Fibroblast of lung (primary cell): Measurements from ENCODE around the gene BCL6. TPM values are rescaled to one million over a fixed set of nuclear protein-coding genes. Genes with fewer than 3 reads are reported as not detected.

ENCODE experiments used
- DNase-seq, 2 donors: peaks; one replicate each; pipeline versions ENCODE4 v3.0.0 to v3.0.0-alpha.2; 2010; ENCODE audit warnings: low read depth in 2 of 2
- H2AFZ ChIP-seq: 2 replicates; pipeline ENCODE4 v1.5.1; 2012; ENCODE audit warnings: low read length, control low read depth, inconsistent platforms
- H3K27ac ChIP-seq: 2 replicates; pipeline ENCODE4 v1.5.1; 2011; ENCODE audit warnings: low read length, control low read depth; ENCODE audit not compliant: insufficient read depth
- H3K27me3 ChIP-seq: 2 replicates; pipeline ENCODE4 v1.5.1; 2011; ENCODE audit warnings: mild to moderate bottlenecking, low read length; ENCODE audit not compliant: control insufficient read depth, insufficient read depth
- H3K36me3 ChIP-seq: 2 replicates; pipeline ENCODE4 v1.5.1; 2011; ENCODE audit warnings: low read length; ENCODE audit not compliant: control insufficient read depth, insufficient read depth
- H3K4me1 ChIP-seq: 2 replicates; pipeline ENCODE4 v1.5.1; 2011; ENCODE audit warnings: low read length; ENCODE audit not compliant: control insufficient read depth, insufficient read depth; ENCODE audit errors: extremely low read depth
- H3K4me2 ChIP-seq: 2 replicates; pipeline ENCODE4 v1.5.1; 2011; ENCODE audit warnings: low read length, control low read depth; ENCODE audit not compliant: insufficient read depth; ENCODE audit errors: extremely low read depth
- H3K4me3 ChIP-seq, 4 experiments: fragments of 200-600 bp in 1 of 4; sonication (generic) in 1 of 4; replicated peaks in 1 of 4; 2 replicates each; pipeline ENCODE4 v1.5.1; 2011 to 2016; ENCODE audit warnings: low read length in 4 of 4, low read depth in 3 of 4, mild to moderate bottlenecking in 3 of 4, control low read depth in 2 of 4, inconsistent platforms in 1 of 4, mixed read lengths in 1 of 4; ENCODE audit not compliant: insufficient read depth in 1 of 4; ENCODE audit errors: control extremely low read depth in 1 of 4
- H3K79me2 ChIP-seq: 2 replicates; pipeline ENCODE4 v1.5.1; 2012; ENCODE audit warnings: mild to moderate bottlenecking, low read length, inconsistent platforms; ENCODE audit not compliant: control insufficient read depth, insufficient read depth
- H3K9ac ChIP-seq: 2 replicates; pipeline ENCODE4 v1.5.1; 2011; ENCODE audit warnings: mild to moderate bottlenecking, low read length, control low read depth; ENCODE audit not compliant: insufficient read depth
- H3K9me3 ChIP-seq: 2 replicates; pipeline ENCODE4 v1.5.1; 2012; ENCODE audit warnings: low read depth, low read length; ENCODE audit not compliant: control insufficient read depth, insufficient read depth
- H4K20me1 ChIP-seq: 2 replicates; pipeline ENCODE4 v1.5.1; 2011; ENCODE audit warnings: low read length; ENCODE audit not compliant: control insufficient read depth, insufficient read depth; ENCODE audit errors: extremely low read depth
- EZH2 ChIP-seq: IDR thresholded peaks from 2 replicates; pipeline ENCODE4 v1.5.1; 2012; ENCODE audit warnings: low read length, control low read depth, mild to moderate bottlenecking; ENCODE audit errors: missing control alignments
- polyA plus RNA-seq, 2 donors: library from polyadenylated mRNA; depleted of rRNA in 1 of 2; stranded (reverse) in 1 of 2; unstranded in 1 of 2; fragments of >200 nt; gene quantifications; 2 replicates each; pipeline ENCODE4 v1.2.1, GENCODE V29; 2011 to 2012; ENCODE audit warnings: missing spikeins in 1 of 2
- total RNA-seq: library from RNA; depleted of rRNA; stranded (reverse); fragments of >200 nt; gene quantifications from 2 replicates; pipeline ENCODE4 v1.2.1, GENCODE V29; 2014
- TF ChIP-seq, protein P1 (sequence below), 2 donors: IDR thresholded peaks in 1 of 2; conservative IDR thresholded peaks in 1 of 2; 1 replicate in 1 of 2; 2 replicates in 1 of 2; pipeline ENCODE4 v1.5.1; 2011 to 2012; ENCODE audit warnings: low read length in 2 of 2, control low read depth in 1 of 2, inconsistent platforms in 1 of 2, low read depth in 1 of 2, mild to moderate bottlenecking in 1 of 2

The BCL6 gene
- total and polyA plus RNA-seq, 2 donors (not counting 1 experiment from before 2014, with no cell fraction given) = 12.7 to 46.6 TPM

DNA sequence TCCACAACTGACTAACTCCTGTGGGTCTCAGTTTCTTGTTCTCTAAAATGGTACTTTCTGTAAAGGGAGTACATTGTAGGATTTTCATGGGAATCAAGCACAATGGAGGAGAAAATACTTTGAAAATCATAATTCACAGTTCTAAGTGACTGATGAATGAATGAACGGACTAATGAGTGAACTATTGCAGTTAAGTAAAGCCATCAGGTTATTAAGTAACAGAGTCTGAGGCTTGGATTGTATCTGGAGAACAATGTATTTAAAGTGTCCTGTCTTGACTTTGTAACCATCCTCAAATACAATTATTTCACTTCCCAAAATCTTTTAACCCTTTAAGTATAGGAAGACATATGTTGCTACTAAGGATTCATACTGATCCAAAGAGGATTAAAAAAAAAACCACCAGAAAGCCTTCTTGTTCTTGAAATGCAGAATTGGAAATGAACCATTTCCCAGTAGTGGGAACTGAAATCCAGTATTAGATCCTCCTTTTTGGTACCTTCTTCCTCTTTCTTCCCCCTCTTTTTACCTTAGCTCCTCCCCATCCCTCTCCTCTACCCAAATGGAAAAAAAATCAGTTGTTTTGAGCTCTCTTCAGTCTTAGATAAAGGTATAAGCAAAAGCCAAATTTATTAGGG, 13.2 kb upstream of the BCL6 start:
- no peak overlapping the region for H2AFZ ChIP-seq
- H3K36me3 ChIP-seq = no peaks in the 10 kb centered on the region
- H3K27ac ChIP-seq = no peak overlapping the region

DNA sequence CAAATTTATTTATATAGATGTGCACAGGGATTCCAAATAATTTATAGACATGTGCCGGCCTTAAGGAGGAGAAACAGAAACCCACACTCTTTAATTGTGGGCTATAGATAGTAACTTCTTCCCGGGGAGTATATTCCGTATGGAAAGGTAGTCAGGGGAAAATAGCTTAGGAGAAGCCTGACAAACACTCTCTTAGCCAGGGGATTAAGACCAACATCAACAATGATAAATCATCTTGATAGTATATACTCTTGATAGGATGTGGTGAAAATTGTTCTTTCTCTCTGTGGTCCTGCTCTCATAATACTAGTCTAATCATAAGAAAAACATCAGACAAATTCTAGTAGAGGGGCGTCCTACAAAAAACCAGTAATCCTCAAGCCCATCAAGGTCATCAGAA, 8.2 kb upstream of the BCL6 start:
- no peaks in the 10 kb centered on the region for H3K27me3 ChIP-seq
- no peak overlapping the region for H3K27ac ChIP-seq
- no peak for TF ChIP-seq EZH2
- TF ChIP-seq, protein P1, sequence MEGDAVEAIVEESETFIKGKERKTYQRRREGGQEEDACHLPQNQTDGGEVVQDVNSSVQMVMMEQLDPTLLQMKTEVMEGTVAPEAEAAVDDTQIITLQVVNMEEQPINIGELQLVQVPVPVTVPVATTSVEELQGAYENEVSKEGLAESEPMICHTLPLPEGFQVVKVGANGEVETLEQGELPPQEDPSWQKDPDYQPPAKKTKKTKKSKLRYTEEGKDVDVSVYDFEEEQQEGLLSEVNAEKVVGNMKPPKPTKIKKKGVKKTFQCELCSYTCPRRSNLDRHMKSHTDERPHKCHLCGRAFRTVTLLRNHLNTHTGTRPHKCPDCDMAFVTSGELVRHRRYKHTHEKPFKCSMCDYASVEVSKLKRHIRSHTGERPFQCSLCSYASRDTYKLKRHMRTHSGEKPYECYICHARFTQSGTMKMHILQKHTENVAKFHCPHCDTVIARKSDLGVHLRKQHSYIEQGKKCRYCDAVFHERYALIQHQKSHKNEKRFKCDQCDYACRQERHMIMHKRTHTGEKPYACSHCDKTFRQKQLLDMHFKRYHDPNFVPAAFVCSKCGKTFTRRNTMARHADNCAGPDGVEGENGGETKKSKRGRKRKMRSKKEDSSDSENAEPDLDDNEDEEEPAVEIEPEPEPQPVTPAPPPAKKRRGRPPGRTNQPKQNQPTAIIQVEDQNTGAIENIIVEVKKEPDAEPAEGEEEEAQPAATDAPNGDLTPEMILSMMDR (conservative IDR thresholded peaks at IDR 0.05 in 1 of 2, IDR thresholded peaks at IDR 0.05 in 1 of 2; ENCODE audit: low read depth in 1 of 2, low read length in 2 of 2) = no peak
- DNase-seq = no peak
- H3K79me2 ChIP-seq = no peaks in the 10 kb centered on the region
- H3K9ac ChIP-seq = no peak overlapping the region
- H3K4me1 ChIP-seq = no peaks in the 10 kb centered on the region
- no peak overlapping the region for H3K4me2 ChIP-seq
- no peaks in the 10 kb centered on the region for H3K36me3 ChIP-seq
- no peaks in the 10 kb centered on the region for H3K9me3 ChIP-seq
- H2AFZ ChIP-seq = no peak overlapping the region
- no peaks in the 10 kb centered on the region for H4K20me1 ChIP-seq
- no peak overlapping the region for H3K4me3 ChIP-seq

More for the DNA sequence above, 13.2 kb upstream of the BCL6 start:
- Histone ChIP-seq H3K27me3 (no peaks in the 10 kb centered on the region), H3K9me3 (no peaks in the 10 kb centered on the region), H3K4me2 (no peak overlapping the region), H3K79me2 (no peaks in the 10 kb centered on the region), H3K9ac (no peak overlapping the region), H3K4me3 (no peak overlapping the region), H4K20me1 (no peaks in the 10 kb centered on the region), H3K4me1 (no peaks in the 10 kb centered on the region)
- DNase-seq = no peak
- no peak for TF ChIP-seq EZH2
- TF ChIP-seq, protein P1 (conservative IDR thresholded peaks at IDR 0.05 in 1 of 2, IDR thresholded peaks at IDR 0.05 in 1 of 2; ENCODE audit: low read depth in 1 of 2, low read length in 2 of 2) = no peak

DNA sequence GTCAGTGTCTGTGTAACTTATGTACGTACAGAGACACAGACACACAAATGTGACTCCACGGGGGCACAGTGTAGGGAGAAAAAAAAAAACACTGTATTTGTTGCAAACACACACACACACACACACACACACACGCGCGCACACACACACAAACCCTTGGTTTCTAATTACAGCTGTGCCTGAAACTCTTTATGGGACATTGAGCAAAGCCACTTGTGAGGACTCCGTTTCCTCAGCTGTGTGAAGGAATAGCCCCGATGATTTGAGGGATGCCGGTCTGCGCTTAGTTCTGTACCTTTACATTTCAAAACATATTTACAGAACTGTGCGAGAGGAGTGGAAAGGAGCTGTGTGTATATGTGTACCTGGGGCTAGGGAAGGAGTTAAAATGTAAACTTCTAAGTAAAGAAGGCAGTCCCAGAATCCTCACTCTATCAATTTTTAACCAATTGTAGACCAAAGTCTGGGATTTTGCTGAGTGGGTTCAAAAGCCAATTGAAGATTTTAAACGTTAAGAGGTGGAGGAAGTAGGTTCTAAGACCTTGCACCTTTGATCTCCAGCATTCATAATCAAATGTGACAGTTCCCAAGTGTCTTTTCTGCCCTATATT, 5.3 kb upstream of the BCL6 start:
- H3K9me3 ChIP-seq = no peaks in the 10 kb centered on the region
- H4K20me1 ChIP-seq = no peaks in the 10 kb centered on the region
- H3K4me2 ChIP-seq = peak overlapping the region; percentile 92
- no peak overlapping the region for H3K9ac ChIP-seq
- H3K36me3 ChIP-seq = no peaks in the 10 kb centered on the region
- H3K27ac ChIP-seq = no peak overlapping the region
- peak overlapping the region; percentile 7 to 50 (median 43) for H3K4me3 ChIP-seq
- no peaks in the 10 kb centered on the region for H3K79me2 ChIP-seq
- H3K4me1 ChIP-seq = no peaks in the 10 kb centered on the region
- no peak for TF ChIP-seq EZH2
- TF ChIP-seq, protein P1 (conservative IDR thresholded peaks at IDR 0.05 in 1 of 2, IDR thresholded peaks at IDR 0.05 in 1 of 2; ENCODE audit: low read depth in 1 of 2, low read length in 2 of 2) = no peak
- H2AFZ ChIP-seq = peak overlapping the region; percentile 65
- peak; percentile 32 to 56 for DNase-seq
- H3K27me3 ChIP-seq = no peaks in the 10 kb centered on the region
